CMK (cell line): ENCODE data around the gene PRDX2.
A peak's percentile ranks its signal among the peaks of the same experiment; 100 is the strongest.

ENCODE experiments used
- DNase-seq: peaks from one replicate; pipeline ENCODE4 v3.0.0-alpha.2; 2010; ENCODE audit warnings: low read depth

PRDX2 gene

DNA sequence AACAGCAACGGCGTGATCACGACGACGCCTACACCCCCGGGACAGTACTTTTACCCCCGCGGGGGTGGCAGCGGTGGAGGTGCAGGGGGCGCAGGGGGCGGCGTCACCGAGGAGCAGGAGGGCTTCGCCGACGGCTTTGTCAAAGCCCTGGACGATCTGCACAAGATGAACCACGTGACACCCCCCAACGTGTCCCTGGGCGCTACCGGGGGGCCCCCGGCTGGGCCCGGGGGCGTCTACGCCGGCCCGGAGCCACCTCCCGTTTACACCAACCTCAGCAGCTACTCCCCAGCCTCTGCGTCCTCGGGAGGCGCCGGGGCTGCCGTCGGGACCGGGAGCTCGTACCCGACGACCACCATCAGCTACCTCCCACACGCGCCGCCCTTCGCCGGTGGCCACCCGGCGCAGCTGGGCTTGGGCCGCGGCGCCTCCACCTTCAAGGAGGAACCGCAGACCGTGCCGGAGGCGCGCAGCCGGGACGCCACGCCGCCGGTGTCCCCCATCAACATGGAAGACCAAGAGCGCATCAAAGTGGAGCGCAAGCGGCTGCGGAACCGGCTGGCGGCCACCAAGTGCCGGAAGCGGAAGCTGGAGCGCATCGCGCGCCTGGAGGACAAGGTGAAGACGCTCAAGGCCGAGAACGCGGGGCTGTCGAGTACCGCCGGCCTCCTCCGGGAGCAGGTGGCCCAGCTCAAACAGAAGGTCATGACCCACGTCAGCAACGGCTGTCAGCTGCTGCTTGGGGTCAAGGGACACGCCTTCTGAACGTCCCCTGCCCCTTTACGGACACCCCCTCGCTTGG, 9.3 kb downstream of the PRDX2 start:
- DNase-seq, result no peak

- DNase-seq, result peak; percentile 88
These were observed 10.1 kb downstream of the PRDX2 start, which contains the start of gene JUNB for GRCh38 chr19:12791345-12792050. Gene JUNB, plus strand, starts transcription at chr19:12791486. Its CDS starts 286 bp downstream, at chr19:12791772.

DNA sequence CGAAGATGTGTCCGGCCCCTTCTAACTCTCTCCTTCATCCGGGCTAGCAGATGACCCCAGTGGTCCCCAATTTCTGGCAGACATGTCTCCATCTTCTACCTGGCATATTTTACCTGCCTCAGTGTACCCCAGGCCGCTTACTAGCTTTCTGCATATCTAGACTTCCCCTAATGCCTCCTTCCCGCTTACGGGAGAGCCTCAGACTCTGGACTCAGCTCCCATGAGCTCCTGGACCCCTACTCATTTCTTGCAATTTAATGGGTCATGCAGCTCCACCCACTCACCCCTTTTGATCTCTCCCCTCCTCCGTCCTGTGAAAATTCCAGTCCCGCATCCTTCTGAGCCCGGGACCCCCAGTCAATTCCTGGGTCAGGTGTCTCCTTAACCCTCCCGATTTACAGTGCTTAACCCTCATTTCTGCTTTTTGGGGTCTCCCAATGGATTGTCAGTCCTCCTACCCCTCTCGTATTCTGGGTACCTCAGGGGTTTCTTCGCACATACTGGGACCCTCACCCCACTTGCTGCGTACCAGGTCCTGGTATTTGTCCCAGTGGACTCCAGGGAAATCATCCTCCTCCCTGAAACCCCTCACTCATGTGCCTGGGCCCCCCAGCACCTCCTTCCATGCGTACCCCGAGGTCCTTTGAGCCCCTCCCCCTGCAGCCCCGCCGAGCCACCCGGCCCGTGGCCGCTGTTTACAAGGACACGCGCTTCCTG, 10.8 kb downstream of the PRDX2 start:
- no peak for DNase-seq

DNA sequence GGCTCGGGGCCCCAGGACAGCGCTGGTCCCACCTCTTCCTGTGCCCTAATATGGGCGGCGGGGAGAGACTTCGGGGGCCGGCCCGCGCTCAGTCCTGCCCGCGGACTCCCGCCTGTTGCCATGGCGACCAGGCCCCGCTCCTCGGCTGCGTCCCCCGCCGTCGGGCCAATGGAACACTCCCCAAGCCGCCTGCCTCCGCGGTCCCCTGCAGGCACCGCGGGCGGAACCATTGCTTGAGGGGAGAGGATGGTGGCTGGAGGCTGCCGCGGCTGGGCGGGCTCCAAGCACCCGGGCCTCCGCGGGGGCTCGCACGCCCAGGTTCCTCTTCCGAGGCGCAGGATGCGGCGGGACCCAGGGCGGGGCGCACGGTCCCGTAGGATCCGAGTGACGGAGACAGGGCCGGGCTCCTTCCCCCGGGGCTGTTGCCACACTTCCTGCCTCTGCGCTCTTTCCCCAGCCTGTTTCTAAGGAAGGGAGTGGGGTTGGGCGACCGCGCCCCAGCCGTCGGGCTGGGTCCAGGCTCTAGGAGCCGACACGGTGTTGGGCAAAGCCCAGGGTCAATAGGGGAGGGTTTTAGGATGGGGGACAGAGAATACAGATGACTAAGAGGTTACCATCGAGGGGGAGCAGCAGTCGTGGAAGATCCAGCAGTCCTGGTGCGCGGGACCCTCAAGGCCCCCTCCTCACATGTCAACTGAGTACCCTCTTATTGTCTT, 11.5 kb downstream of the PRDX2 start:
- DNase-seq, result peak; percentile 95

GRCh38 chr19:12789098-12789903, 12.3 kb downstream of the PRDX2 start:
- DNase-seq, result no peak

GRCh38 chr19:12788682-12789097, 12.9 kb downstream of the PRDX2 start:
- peak; percentile 79 for DNase-seq

- no peak for DNase-seq
These were observed 13.4 kb downstream of the PRDX2 start for GRCh38 chr19:12788042-12788681.

GRCh38 chr19:12787458-12787857, 14.1 kb downstream of the PRDX2 start:
- no peak for DNase-seq

GRCh38 chr19:12786952-12787351, 14.6 kb downstream of the PRDX2 start:
- no peak for DNase-seq

- DNase-seq, result peak; percentile 83
These were observed 15.3 kb downstream of the PRDX2 start for GRCh38 chr19:12786141-12786870.

- DNase-seq, result no peak
These were observed 16.1 kb downstream of the PRDX2 start for GRCh38 chr19:12785431-12786031.

DNA sequence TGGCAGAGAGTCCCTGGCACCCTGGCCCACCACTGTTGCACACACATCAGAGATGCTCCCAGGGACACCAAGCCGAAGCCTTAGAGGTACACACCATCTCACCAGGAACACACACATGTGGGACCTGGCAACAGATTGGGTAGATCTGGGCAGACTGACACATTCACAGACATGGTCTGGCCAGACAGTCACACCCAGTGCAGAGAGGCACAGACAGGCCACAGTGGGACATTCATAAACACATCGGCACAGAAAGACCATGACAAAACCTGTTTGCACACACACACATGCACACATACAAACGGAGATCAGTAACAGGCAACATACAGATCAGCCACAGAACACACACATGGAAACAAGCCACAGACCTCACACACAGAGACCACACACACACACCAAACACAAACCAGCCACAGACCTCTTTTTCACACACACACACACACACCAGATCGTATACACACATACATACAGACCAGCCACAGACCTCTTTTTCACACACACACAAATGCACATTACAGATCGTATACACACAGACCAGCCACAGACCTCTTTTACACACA, 16.6 kb downstream of the PRDX2 start:
- DNase-seq, result peak; percentile 80

DNA sequence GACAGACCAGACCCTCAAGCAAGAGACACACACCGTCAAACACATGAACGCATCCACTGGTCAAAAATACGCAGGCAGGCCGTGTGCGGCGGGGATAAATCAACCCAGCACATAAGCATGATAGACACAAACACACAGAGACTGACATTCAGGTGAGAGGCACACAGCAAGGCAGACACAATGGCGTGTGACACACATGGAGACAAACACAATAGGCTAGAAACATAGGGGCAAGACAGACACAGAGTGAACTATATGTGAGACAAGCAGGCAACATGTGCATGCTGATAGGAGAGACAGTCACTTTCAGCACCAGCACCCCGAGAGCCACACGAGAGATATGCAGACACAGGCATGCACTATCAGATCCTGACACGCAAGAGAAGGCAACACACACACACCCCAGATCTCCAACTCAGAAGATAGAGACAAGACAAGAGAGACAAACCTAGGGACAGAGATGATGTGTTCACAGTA, 17.2 kb downstream of the PRDX2 start:
- peak; percentile 90 for DNase-seq

DNA sequence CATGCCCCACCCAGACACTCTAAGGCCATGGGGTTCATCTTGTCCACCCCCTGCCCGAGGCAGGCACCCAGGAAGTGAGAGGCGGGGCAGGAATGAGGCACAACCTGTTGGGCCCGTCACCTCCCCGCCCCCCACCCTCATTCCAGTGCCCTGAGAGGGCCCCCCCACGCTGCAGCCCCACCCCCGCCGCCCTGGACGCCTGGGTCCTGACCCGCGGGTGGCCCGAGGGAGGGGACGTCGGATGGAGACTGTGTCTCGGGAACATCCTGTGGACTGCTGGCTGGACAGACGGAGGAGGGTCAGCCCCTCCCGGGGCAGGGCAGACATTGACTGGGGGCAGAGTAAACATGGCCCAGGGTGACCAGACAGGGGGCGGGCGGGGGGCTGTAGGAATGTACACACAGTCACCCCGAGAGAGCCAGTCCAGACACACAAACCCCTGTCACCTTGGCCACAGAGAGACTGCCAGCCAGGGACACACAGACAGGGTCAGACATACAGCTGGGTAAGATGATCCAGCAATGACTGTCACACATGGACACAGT, 17.7 kb downstream of the PRDX2 start:
- DNase-seq, result no peak

- DNase-seq, result no peak
These were observed 18.2 kb downstream of the PRDX2 start for GRCh38 chr19:12783291-12783848.

GRCh38 chr19:12782424-12783290, 18.9 kb downstream of the PRDX2 start:
- DNase-seq, result peak; percentile 84

DNA sequence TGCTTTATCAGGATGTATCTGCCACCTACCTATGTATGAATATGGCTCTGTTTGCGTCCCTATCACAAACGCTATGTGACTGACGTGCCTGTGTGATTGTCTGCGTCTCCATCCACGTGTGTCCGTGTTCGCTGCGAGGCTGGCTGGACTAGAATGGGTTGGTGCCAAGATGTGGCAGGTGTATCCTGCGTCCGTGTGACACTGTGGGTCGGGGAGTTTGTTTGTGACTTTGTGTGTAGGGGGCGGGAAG, 19.5 kb downstream of the PRDX2 start:
- DNase-seq, result no peak
